ENCODE results near the gene LARGE1. TPM values are rescaled to one million over a fixed set of nuclear protein-coding genes. Genes with fewer than 3 reads are reported as not detected.

Gene LARGE1
- total and polyA plus RNA-seq, 2 of the 13 experiments (the other 11 are each of a cell fraction or from before 2014, with no cell fraction given), result 8.4 to 11.0 TPM

- TF ChIP-seq MED8 (CRISPR knock-in tag; IDR thresholded peaks at IDR 0.05; ENCODE audit: insufficient replicate concordance) (peak; percentile 82), ELF3 (CRISPR knock-in tag; IDR thresholded peaks at IDR 0.05) (peak; percentile 65), ZBTB21 (CRISPR knock-in tag; IDR thresholded peaks at IDR 0.05) (no peak), HNF4G (IDR thresholded peaks at IDR 0.05; ENCODE audit: borderline replicate concordance, low read depth, low read length) (peak; percentile 86), HNF4G (CRISPR knock-in tag; IDR thresholded peaks at IDR 0.05; ENCODE audit: borderline replicate concordance, low read depth) (no peak), FOXO1 (CRISPR knock-in tag; IDR thresholded peaks at IDR 0.05) (peak; percentile 90), XBP1 (CRISPR knock-in tag; IDR thresholded peaks at IDR 0.05) (no peak), NFKBIZ (CRISPR knock-in tag; IDR thresholded peaks at IDR 0.05) (0 out of 2 replicates have a peak, but pooled peaks have one; percentile 18), POGK (CRISPR knock-in tag; conservative IDR thresholded peaks at IDR 0.05) (no peak), RCOR2 (CRISPR knock-in tag; IDR thresholded peaks at IDR 0.05) (peak; percentile 90; the same call in 1 of the 2 replicates), ZFP36 (IDR thresholded peaks at IDR 0.05; ENCODE audit: borderline replicate concordance, low read depth, low read length, partially characterized antibody) (no peak), IRF2 (CRISPR knock-in tag; IDR thresholded peaks at IDR 0.05) (peak; percentile 66; the same call in 1 of the 2 replicates), ZNF3 (CRISPR knock-in tag; IDR thresholded peaks at IDR 0.05) (no peak), NCOR1 (IDR thresholded peaks at IDR 0.05; ENCODE audit: borderline replicate concordance, low read length) (peak; percentile 97), POLR2AphosphoS2 (IDR thresholded peaks at IDR 0.05; ENCODE audit: low read depth, low read length) (no peak), DR1 (CRISPR knock-in tag; IDR thresholded peaks at IDR 0.05) (no peak), HDAC1 (CRISPR knock-in tag; IDR thresholded peaks at IDR 0.05) (peak; percentile 72; the same call in 1 of the 2 replicates), TARDBP (CRISPR knock-in tag; IDR thresholded peaks at IDR 0.05) (peak; percentile 84), EP300 (IDR thresholded peaks at IDR 0.05; ENCODE audit: low read depth in 2 of 2, low read length in 2 of 2) (peak; percentile 97 to 99), EP300 (CRISPR knock-in tag; IDR thresholded peaks at IDR 0.05; ENCODE audit: borderline replicate concordance) (peak; percentile 94), ZNF292 (CRISPR knock-in tag; IDR thresholded peaks at IDR 0.05; ENCODE audit: borderline replicate concordance, low read depth) (peak; percentile 61; the same call in 1 of the 2 replicates)
- TF ChIP-seq, protein P1, sequence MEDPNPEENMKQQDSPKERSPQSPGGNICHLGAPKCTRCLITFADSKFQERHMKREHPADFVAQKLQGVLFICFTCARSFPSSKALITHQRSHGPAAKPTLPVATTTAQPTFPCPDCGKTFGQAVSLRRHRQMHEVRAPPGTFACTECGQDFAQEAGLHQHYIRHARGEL (CRISPR knock-in tag; IDR thresholded peaks at IDR 0.05), result no peak
- TF ChIP-seq, protein P2, sequence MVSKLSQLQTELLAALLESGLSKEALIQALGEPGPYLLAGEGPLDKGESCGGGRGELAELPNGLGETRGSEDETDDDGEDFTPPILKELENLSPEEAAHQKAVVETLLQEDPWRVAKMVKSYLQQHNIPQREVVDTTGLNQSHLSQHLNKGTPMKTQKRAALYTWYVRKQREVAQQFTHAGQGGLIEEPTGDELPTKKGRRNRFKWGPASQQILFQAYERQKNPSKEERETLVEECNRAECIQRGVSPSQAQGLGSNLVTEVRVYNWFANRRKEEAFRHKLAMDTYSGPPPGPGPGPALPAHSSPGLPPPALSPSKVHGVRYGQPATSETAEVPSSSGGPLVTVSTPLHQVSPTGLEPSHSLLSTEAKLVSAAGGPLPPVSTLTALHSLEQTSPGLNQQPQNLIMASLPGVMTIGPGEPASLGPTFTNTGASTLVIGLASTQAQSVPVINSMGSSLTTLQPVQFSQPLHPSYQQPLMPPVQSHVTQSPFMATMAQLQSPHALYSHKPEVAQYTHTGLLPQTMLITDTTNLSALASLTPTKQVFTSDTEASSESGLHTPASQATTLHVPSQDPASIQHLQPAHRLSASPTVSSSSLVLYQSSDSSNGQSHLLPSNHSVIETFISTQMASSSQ (IDR thresholded peaks at IDR 0.05; ENCODE audit: low read depth), result peak; percentile 97
- TF ChIP-seq, protein P2 (CRISPR knock-in tag; IDR thresholded peaks at IDR 0.05; ENCODE audit: borderline replicate concordance), result peak; percentile 99
Measured at GRCh38 chr22:33577862-33578411, 342.3 kb downstream of the LARGE1 start (continued).
